ENCODE data around the gene DHRS2. TPM values are rescaled to one million over a fixed set of nuclear protein-coding genes. Genes with fewer than 3 reads are reported as not detected.

DHRS2 gene
- total and polyA plus RNA-seq, 2 of the 4 experiments (the other 2 are of a cell fraction) = 0.12 to 0.18 TPM

DNA sequence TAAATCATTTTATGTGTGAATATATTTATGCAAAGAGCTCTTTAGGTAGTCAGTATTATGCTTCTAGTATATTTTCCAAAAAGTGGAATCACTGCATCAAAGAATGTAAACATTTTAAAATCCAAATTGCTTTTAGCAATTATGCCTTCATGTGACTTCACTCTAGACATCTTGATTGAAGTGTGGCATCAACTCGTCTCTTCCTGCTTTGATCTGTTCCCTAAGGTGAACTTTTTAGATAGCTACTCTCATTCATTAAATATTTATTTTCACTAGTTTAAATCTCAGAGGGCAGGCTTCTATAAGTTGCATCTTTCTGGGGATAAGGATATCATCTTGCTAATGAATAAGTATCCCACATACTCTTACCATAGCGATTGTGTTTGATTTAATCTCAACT, 39.2 kb downstream of the DHRS2 start:
- Histone ChIP-seq H4K20me1 (ENCODE audit: insufficient read depth, low read length) (no peaks in the 10 kb centered on the region), H2AK5ac (ENCODE audit: low read depth, low read length) (no peak overlapping the region)
- no TSS peak for BruUV-seq (replicated peaks)

More for the DNA sequence above, 39.2 kb downstream of the DHRS2 start:
- Histone ChIP-seq H3K4me1 (ENCODE audit: control insufficient read depth, insufficient read depth, low read length) (no peaks in the 10 kb centered on the region), H3K4me3 (ENCODE audit: insufficient read depth, low read depth, low read length) (no peak overlapping the region), H2AFZ (replicated peaks; ENCODE audit: low read length, poor library complexity) (no peak overlapping the region), H2BK120ac (ENCODE audit: low read depth, low read length) (no peak overlapping the region), H4K8ac (ENCODE audit: low read depth in 2 of 2, low read length in 2 of 2) (no peak overlapping the region), H3K4me2 (ENCODE audit: low read depth, low read length) (no peak overlapping the region), H3K14ac (replicated peaks; ENCODE audit: low read depth, low read length) (no peak overlapping the region), H3K27me3 (ENCODE audit: control insufficient read depth, insufficient read depth, low read length) (no peaks in the 10 kb centered on the region), H3K9ac (ENCODE audit: low read depth, low read length) (no peak overlapping the region), H3K9me1 (ENCODE audit: insufficient read depth, low read length) (no peaks in the 10 kb centered on the region), H3K79me1 (ENCODE audit: low read depth in 1 of 2, low read length in 2 of 2) (no peaks in the 10 kb centered on the region), H2BK20ac (ENCODE audit: low read depth, low read length) (no peak overlapping the region), H2BK5ac (ENCODE audit: low read depth, low read length, poor library complexity, severe bottlenecking) (no peak overlapping the region), H3K23ac (ENCODE audit: low read depth, low read length) (no peak overlapping the region), H3K9me3 (ENCODE audit: control insufficient read depth, insufficient read depth, low read length) (no peaks in the 10 kb centered on the region), H3K27ac (ENCODE audit: insufficient read depth, low read length) (no peak overlapping the region), H3K56ac (ENCODE audit: extremely low read depth, insufficient read depth, low read length) (no peak overlapping the region), H3K4ac (ENCODE audit: low read depth, low read length) (no peak overlapping the region), H3K18ac (ENCODE audit: low read depth, low read length) (no peak overlapping the region), H2BK15ac (ENCODE audit: low read depth, low read length) (no peak overlapping the region), H2AK9ac (replicated peaks; ENCODE audit: low read depth, low read length, poor library complexity) (no peak overlapping the region), H4K5ac (ENCODE audit: low read depth, low read length) (no peak overlapping the region), H3K36me3 (ENCODE audit: control insufficient read depth, insufficient read depth, low read length) (no peaks in the 10 kb centered on the region), H4K91ac (ENCODE audit: insufficient read depth, low read depth, low read length) (no peak overlapping the region)
- ChIA-PET POLR2A (ENCODE audit: unreplicated experiment) (no interaction called here), CTCF (no interaction called here)
- no peak for ATAC-seq (ENCODE audit: low read depth)
- no peak for TF ChIP-seq MXI1 (IDR thresholded peaks at IDR 0.05; ENCODE audit: borderline replicate concordance, low read depth, low read length)
- TF ChIP-seq RFX5 (IDR thresholded peaks at IDR 0.05; ENCODE audit: low read depth, low read length) = no peak
- TF ChIP-seq SMC3 (IDR thresholded peaks at IDR 0.05; ENCODE audit: low read depth, low read length) = no peak
- TF ChIP-seq NFE2L2 (IDR thresholded peaks at IDR 0.05; ENCODE audit: low read depth, low read length) = no peak
- dilution Hi-C loops (cut with HindIII; ENCODE audit: low sequenced_read_pairs, unreplicated experiment) (no loop called here), intact Hi-C loops (cut with micrococcal nuclease) (no loop called here), in situ Hi-C loops (cut with MboI; ENCODE audit: low sequenced_read_pairs) (no loop called here)
- WGBS, 2 experiments (ENCODE audit: extremely low coverage in 2 of 2, insufficient read length in 1 of 2) = no CpG with 5 or more reads among the region's 2 CpGs
- DNase-seq = no peak
